Right atrium auricular region (tissue), 2 donors: Measurements from ENCODE around the gene COX6A1. TPM values are rescaled to one million over a fixed set of nuclear protein-coding genes. Genes with fewer than 3 reads are reported as not detected.
"Not testable (repeated sequence)": the region's sequence is repeated elsewhere in the genome, so short reads cannot be mapped to it uniquely, and the experiment has no call there.

Experiments
- DNase-seq: peaks from one replicate; pipeline ENCODE4 v3.0.0-alpha.2; 2019; ENCODE audit warnings: low spot score
- H3K27ac ChIP-seq, 2 donors: fragments of 200-600 bp; sonication (generic); 1 replicate in 1 of 2; 2 replicates in 1 of 2; pipeline ENCODE4 v1.5.1; 2016 to 2019
- H3K27me3 ChIP-seq, 2 donors: fragments of 200-600 bp; sonication (generic); one replicate each; pipeline versions ENCODE4 v1.5.1 to v1.6.0; 2017 to 2019
- H3K36me3 ChIP-seq: fragments of 200-600 bp; sonication (generic); one replicate; pipeline ENCODE4 v1.5.1; 2016
- H3K4me1 ChIP-seq, 2 donors: fragments of 200-600 bp; sonication (generic); one replicate each; pipeline versions ENCODE4 v1.5.1 to v1.6.0; 2017 to 2019
- H3K4me3 ChIP-seq, 2 donors: fragments of 200-600 bp; sonication (generic); 1 replicate in 1 of 2; 2 replicates in 1 of 2; pipeline ENCODE4 v1.5.1; 2017 to 2019; ENCODE audit warnings: mild to moderate bottlenecking in 1 of 2, moderate library complexity in 1 of 2
- H3K9me3 ChIP-seq, 2 donors: fragments of 200-600 bp; sonication (generic); one replicate each; pipeline ENCODE4 v1.5.1; 2019
- CTCF ChIP-seq, 2 donors: fragments of 200-600 bp; sonication (generic); IDR thresholded peaks; one replicate each; pipeline ENCODE4 v1.5.1; 2019; ENCODE audit warnings: antibody characterized with exemption in 2 of 2
- total RNA-seq, 2 donors: library from RNA; depleted of rRNA; stranded (reverse); fragments of >200 nt; gene quantifications; one replicate each; pipeline ENCODE4 v1.1.0, GENCODE V29; 2016

Gene COX6A1
- total RNA-seq, 2 donors from 2014 or later = 190 to 291 TPM

GRCh38 chr12:120432772-120433525 lies 5.0 kb upstream of the COX6A1 start:
- no peaks in the 10 kb centered on the region for H3K36me3 ChIP-seq
- H3K4me1 ChIP-seq = no peaks in the 10 kb centered on the region
- H3K27ac ChIP-seq = no peak overlapping the region
- H3K4me3 ChIP-seq = no peak overlapping the region
- H3K27me3 ChIP-seq = no peaks in the 10 kb centered on the region
- no peak for DNase-seq
- no peak for TF ChIP-seq CTCF (IDR thresholded peaks at IDR 0.05)
- H3K9me3 ChIP-seq = no peaks in the 10 kb centered on the region

GRCh38 chr12:120438495-120439198 lies 734 bp downstream of the COX6A1 start:
- Histone ChIP-seq H3K27me3 (no peaks in the 10 kb centered on the region), H3K4me1 (peaks cover 0 to 17% of the 10 kb centered on the region in 2 donors), H3K36me3 (peaks cover 30% of the 10 kb centered on the region), H3K27ac (peak overlapping the region; percentile 71 to 88), H3K4me3 (peak overlapping the region; percentile 59 to 73), H3K9me3 (no peaks in the 10 kb centered on the region)
- DNase-seq = no peak
- no peak for TF ChIP-seq CTCF (IDR thresholded peaks at IDR 0.05)

GRCh38 chr12:120439646-120440247 lies 1.8 kb downstream of the COX6A1 start:
- H3K27ac ChIP-seq = no peak overlapping the region
- H3K36me3 ChIP-seq = peaks cover 41% of the 10 kb centered on the region
- no peaks in the 10 kb centered on the region for H3K9me3 ChIP-seq
- no peaks in the 10 kb centered on the region for H3K27me3 ChIP-seq
- H3K4me3 ChIP-seq = peak overlapping the region in 1 of 2 donors; percentile 73
- no peak for DNase-seq
- peaks cover 0 to 17% of the 10 kb centered on the region in 2 donors for H3K4me1 ChIP-seq
- peak; percentile 45 to 70 for TF ChIP-seq CTCF (IDR thresholded peaks at IDR 0.05)

GRCh38 chr12:120444676-120445075 lies 6.8 kb downstream of the COX6A1 start:
- no peaks in the 10 kb centered on the region for H3K9me3 ChIP-seq
- peaks cover 42% of the 10 kb centered on the region for H3K36me3 ChIP-seq
- no peak overlapping the region for H3K4me3 ChIP-seq
- TF ChIP-seq CTCF (IDR thresholded peaks at IDR 0.05) = no peak
- no peak overlapping the region for H3K27ac ChIP-seq
- peaks cover 0 to 30% of the 10 kb centered on the region in 2 donors for H3K4me1 ChIP-seq
- DNase-seq = no peak
- H3K27me3 ChIP-seq = no peaks in the 10 kb centered on the region

- Histone ChIP-seq H3K27ac (peak within 1 kb of the TSS; percentile 81 to 88), H3K4me1 (peaks cover 0 to 25% of the 10 kb centered on the region in 2 donors), H3K27me3 (no peaks in the 10 kb centered on the region), H3K9me3 (no peaks in the 10 kb centered on the region), H3K4me3 (peak within 1 kb of the TSS; percentile 84 to 98), H3K36me3 (peaks cover 28% of the 10 kb centered on the region)
- TF ChIP-seq CTCF (IDR thresholded peaks at IDR 0.05) = no peak
- peak; percentile 83 for DNase-seq
Observed at GRCh38 chr12:120445911-120446843, 8.3 kb downstream of the COX6A1 start, which contains the start of the genes GATC and TRIAP1. GATC (plus strand) TSS chr12:120446444; CDS start chr12:120446481, 37 bp downstream. TRIAP1 (minus strand) TSS chr12:120446384; CDS start chr12:120446372, 12 bp downstream.

- Histone ChIP-seq H3K4me3 (peak overlapping the region; percentile 84 to 98), H3K4me1 (peaks cover 0 to 25% of the 10 kb centered on the region in 2 donors), H3K36me3 (peaks cover 28% of the 10 kb centered on the region), H3K27ac (peak overlapping the region; percentile 81 to 88)
- not testable (repeated sequence) for H3K9me3 ChIP-seq, H3K27me3 ChIP-seq, DNase-seq
Observed at GRCh38 chr12:120446844-120447178, 8.9 kb downstream of the COX6A1 start.
